ENCODE measurements around the gene DCAF5.

The DCAF5 gene

DNA sequence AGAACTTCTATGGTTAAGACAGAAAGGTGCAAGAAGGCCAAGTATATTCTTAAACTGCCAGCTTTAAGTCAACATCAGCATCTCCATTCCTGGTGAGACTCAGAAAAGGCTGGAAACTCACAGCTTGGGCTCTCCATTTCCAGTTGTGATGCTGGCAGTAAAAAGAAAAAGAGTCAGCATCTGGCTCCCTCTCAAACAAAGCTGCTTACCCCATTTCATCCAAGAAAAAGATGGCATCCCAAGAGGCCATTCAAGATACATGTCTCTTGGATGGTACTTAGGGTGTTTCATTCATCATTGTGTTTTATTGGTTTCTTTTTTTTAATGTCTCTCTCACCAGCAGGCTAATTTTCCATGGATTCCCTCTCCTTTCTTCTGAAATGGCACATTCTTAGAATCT, 61.9 kb downstream of the DCAF5 start:
- TF ChIP-seq, protein P1, sequence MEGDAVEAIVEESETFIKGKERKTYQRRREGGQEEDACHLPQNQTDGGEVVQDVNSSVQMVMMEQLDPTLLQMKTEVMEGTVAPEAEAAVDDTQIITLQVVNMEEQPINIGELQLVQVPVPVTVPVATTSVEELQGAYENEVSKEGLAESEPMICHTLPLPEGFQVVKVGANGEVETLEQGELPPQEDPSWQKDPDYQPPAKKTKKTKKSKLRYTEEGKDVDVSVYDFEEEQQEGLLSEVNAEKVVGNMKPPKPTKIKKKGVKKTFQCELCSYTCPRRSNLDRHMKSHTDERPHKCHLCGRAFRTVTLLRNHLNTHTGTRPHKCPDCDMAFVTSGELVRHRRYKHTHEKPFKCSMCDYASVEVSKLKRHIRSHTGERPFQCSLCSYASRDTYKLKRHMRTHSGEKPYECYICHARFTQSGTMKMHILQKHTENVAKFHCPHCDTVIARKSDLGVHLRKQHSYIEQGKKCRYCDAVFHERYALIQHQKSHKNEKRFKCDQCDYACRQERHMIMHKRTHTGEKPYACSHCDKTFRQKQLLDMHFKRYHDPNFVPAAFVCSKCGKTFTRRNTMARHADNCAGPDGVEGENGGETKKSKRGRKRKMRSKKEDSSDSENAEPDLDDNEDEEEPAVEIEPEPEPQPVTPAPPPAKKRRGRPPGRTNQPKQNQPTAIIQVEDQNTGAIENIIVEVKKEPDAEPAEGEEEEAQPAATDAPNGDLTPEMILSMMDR (IDR thresholded peaks at IDR 0.05; ENCODE audit: control insufficient read depth, extremely low read depth, insufficient read depth) = no peak
- DNase-seq (ENCODE audit: low read depth) = no peak
- no peak overlapping the region for H3K4me3 ChIP-seq (ENCODE audit: low read depth, low read length)

DNA sequence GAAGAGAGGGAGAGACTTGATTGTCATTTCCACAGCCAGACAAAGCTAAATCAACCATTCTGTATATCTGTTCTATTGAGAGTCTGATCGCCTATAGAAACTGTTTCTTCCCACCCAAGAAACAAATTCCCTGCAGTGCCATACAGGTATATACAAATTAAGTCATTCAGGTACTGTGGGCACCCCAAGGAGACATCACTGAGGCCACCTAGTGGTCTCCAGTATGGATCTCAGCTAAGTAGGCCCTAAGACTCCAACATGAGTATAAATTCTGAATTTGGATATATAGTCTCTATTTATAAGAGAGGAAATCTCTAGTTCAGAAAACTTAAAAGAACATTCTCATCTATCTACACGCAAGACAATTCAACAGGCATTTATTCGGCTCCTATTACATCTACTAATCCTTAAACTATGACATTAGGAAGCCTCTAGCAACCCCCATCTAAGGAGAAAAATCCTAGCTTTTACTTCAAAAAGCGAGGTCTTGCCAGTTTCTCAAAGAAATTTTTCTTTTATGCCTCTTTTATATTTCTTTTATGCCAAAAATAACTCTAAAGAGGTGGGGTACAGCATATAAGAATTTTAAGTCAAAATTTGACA, 62.6 kb downstream of the DCAF5 start:
- H3K4me3 ChIP-seq (ENCODE audit: low read depth, low read length) = no peak overlapping the region
- TF ChIP-seq, protein P1 (IDR thresholded peaks at IDR 0.05; ENCODE audit: control insufficient read depth, extremely low read depth, insufficient read depth) = peak; percentile 65
- no peak for DNase-seq (ENCODE audit: low read depth)

DNA sequence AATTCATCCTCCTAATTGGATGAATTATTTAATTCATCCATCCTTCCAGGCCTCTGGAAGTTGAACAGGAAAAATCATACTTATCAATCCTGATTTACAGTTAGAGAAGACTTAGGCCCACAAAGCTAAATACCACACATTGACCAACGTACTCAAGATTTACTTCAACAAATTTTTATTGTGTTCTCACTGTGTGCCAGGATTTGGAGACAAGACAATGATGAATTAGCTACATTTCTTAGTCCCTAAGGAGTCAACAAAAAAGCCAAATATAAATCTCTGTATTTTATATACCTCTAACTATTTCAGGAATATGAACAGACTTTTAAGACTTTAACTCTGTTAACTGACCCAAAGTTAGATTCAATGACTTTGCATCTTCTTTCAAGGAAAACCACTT, 63.9 kb downstream of the DCAF5 start:
- H3K4me3 ChIP-seq (ENCODE audit: low read depth, low read length) = no peak overlapping the region
- TF ChIP-seq, protein P1 (IDR thresholded peaks at IDR 0.05; ENCODE audit: control insufficient read depth, extremely low read depth, insufficient read depth) = no peak
- DNase-seq (ENCODE audit: low read depth) = no peak

DNA sequence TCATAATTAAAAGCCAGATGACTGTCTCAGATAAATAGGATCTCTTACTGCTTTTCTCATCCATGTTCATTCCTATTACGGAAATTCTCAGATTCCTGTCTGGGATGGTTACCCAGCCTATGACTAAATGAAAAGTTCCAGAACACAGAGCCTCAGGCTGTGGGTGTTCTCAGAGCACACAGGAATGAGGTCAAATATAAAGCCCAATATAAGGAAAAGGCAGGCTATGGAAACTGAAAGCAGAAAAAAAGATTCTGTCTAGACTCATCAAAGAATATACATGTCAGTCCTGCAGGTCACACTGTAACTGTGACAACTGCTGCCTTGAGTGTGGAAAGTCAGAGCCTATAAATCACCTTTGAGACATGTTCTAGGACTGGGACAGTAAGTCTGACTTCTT, 64.3 kb downstream of the DCAF5 start:
- no peak overlapping the region for H3K4me3 ChIP-seq (ENCODE audit: low read depth, low read length)
- TF ChIP-seq, protein P1 (IDR thresholded peaks at IDR 0.05; ENCODE audit: control insufficient read depth, extremely low read depth, insufficient read depth) = no peak
- no peak for DNase-seq (ENCODE audit: low read depth)

DNA sequence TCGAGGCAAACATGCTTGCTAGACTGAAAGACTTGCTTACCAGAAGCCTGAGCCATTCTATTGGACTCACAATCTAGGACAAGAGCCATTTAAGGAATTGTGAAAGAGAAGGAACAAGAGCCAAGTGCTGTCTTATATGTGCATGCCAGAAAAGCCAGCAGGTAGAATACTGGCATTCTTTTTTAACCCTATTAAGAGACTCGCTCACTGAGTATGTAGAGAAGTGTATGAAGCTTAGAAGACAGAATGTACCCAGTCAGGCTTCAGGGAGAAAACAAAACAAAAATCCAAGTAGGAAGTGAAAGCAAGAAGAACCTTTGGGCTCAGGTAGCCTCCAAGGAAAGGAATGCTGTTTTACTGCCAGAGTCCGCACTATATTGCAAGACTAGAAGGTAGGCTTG, 65.9 kb downstream of the DCAF5 start:
- TF ChIP-seq, protein P1 (IDR thresholded peaks at IDR 0.05; ENCODE audit: control insufficient read depth, extremely low read depth, insufficient read depth) = no peak
- DNase-seq (ENCODE audit: low read depth) = peak; percentile 60
- no peak overlapping the region for H3K4me3 ChIP-seq (ENCODE audit: low read depth, low read length)

DNA sequence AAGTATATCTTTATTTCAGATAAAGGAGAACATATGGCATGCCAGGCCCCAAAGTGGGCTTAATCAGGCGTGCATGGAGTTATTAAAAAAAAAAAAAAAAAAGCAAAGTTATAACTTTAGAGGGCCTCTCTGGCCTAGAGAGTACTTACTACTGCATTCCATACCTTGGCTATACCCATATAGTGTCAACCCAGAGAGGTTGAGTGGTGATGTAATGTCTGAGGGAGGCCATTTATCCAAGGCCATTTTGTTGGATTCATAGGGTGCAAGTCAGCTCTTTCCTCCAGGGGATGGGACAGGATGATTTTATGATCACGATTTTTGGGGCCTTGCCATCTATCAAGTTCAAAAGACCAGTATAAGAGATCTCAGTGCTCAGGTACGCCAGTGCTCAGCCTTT, 66.4 kb downstream of the DCAF5 start:
- TF ChIP-seq, protein P1 (IDR thresholded peaks at IDR 0.05; ENCODE audit: control insufficient read depth, extremely low read depth, insufficient read depth) = no peak
- no peak overlapping the region for H3K4me3 ChIP-seq (ENCODE audit: low read depth, low read length)
- no peak for DNase-seq (ENCODE audit: low read depth)

DNA sequence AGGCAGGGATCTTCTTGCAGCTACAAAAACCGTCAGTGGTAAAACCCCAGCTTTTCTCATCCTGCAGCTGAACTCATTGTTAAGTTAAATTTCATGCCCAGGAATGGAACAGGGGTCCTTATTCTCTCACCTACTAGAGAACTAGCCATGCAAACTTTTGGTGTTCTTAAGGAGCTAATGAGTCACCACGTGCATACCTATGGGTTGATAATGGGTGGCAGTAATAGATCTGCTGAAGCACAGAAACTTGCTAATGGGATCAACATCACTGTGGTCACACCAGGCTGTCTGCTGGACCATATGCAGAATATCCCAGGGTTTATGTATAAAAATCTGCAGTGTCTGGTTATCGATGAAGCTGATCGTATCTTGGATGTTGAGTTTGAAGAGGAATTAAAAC, 68.9 kb downstream of the DCAF5 start:
- TF ChIP-seq, protein P1 (IDR thresholded peaks at IDR 0.05; ENCODE audit: control insufficient read depth, extremely low read depth, insufficient read depth) = no peak
- no peak overlapping the region for H3K4me3 ChIP-seq (ENCODE audit: low read depth, low read length)
- DNase-seq (ENCODE audit: low read depth) = no peak
